HepG2 (cell line): ENCODE results near the gene ARHGAP30. TPM values are rescaled to one million over a fixed set of nuclear protein-coding genes. Genes with fewer than 3 reads are reported as not detected.

Experiments used
- ATF2 ChIP-seq: sonication (generic); formaldehyde crosslinking; IDR thresholded peaks from 2 replicates; pipeline ENCODE4 v1.4.0; 2020; ENCODE audit warnings: missing genetic modification reagents
- CREB1 ChIP-seq, 2 experiments: fragments of 450-650 bp in 1 of 2; IDR thresholded peaks; 2 replicates each; pipeline ENCODE4 v1.6.1; 2016 to 2017; ENCODE audit warnings: control low read depth in 1 of 2, mild to moderate bottlenecking in 1 of 2, missing compliant biosample characterization in 1 of 2, missing genetic modification characterization in 1 of 2
- HNF1B ChIP-seq: sonication (generic); formaldehyde crosslinking; IDR thresholded peaks from 2 replicates; pipeline ENCODE4 v1.5.1; 2020; ENCODE audit warnings: mild to moderate bottlenecking, moderate library complexity, missing genetic modification reagents
- NCOA1 ChIP-seq: sonication (generic); formaldehyde crosslinking; IDR thresholded peaks from 2 replicates; pipeline ENCODE4 v1.9.0; 2021; ENCODE audit warnings: missing genetic modification reagents
- NFRKB ChIP-seq: fragments of 450-650 bp; IDR thresholded peaks from 2 replicates; pipeline ENCODE4 v1.6.1; 2017
- PBX3 ChIP-seq: sonication (generic); formaldehyde crosslinking; IDR thresholded peaks from 2 replicates; pipeline ENCODE4 v1.8.1; 2023; ENCODE audit warnings: missing genetic modification reagents, inconsistent platforms, borderline replicate concordance
- POLR2A ChIP-seq, 2 experiments: IDR thresholded peaks; 2 replicates each; pipeline ENCODE4 v1.6.1; 2011; ENCODE audit warnings: low read depth in 2 of 2, low read length in 2 of 2, mild to moderate bottlenecking in 1 of 2, moderate library complexity in 1 of 2; ENCODE audit not compliant: insufficient read depth in 1 of 2
- SETDB1 ChIP-seq: sonication (generic); formaldehyde crosslinking; IDR thresholded peaks from 2 replicates; pipeline ENCODE4 v1.5.1; 2020; ENCODE audit warnings: missing genetic modification reagents, mild to moderate bottlenecking, borderline replicate concordance
- SNAPC2 ChIP-seq: sonication (generic); formaldehyde crosslinking; IDR thresholded peaks from 2 replicates; pipeline ENCODE4 v1.8.1; 2022; ENCODE audit warnings: mild to moderate bottlenecking, missing genetic modification reagents
- TP53 ChIP-seq: sonication (generic); formaldehyde crosslinking; conservative IDR thresholded peaks from 2 replicates; pipeline ENCODE4 v1.4.0; 2020; ENCODE audit warnings: missing genetic modification reagents
- YY1 ChIP-seq: IDR thresholded peaks from 2 replicates; pipeline ENCODE4 v1.6.1; 2011; ENCODE audit warnings: low read length, low read depth, moderate library complexity, mild to moderate bottlenecking; ENCODE audit not compliant: insufficient read depth, insufficient replicate concordance
- ZFP36L1 ChIP-seq: sonication (generic); formaldehyde crosslinking; IDR thresholded peaks from 2 replicates; pipeline ENCODE4 v1.8.0; 2022; ENCODE audit warnings: mild to moderate bottlenecking, missing genetic modification reagents, moderate library complexity
- ZNF235 ChIP-seq: sonication (generic); formaldehyde crosslinking; IDR thresholded peaks from 2 replicates; pipeline ENCODE4 v1.8.1; 2023; ENCODE audit warnings: mild to moderate bottlenecking, missing genetic modification reagents, borderline replicate concordance
- ZNF577 ChIP-seq: sonication (generic); formaldehyde crosslinking; IDR thresholded peaks from 2 replicates; pipeline ENCODE4 v1.4.0; 2020; ENCODE audit warnings: mild to moderate bottlenecking, low read depth, missing genetic modification reagents, borderline replicate concordance
- ZNF615 ChIP-seq: sonication (generic); formaldehyde crosslinking; IDR thresholded peaks from 2 replicates; pipeline ENCODE4 v1.5.0; 2020; ENCODE audit warnings: mild to moderate bottlenecking, missing genetic modification reagents, borderline replicate concordance
- ZSCAN25 ChIP-seq: sonication (generic); formaldehyde crosslinking; IDR thresholded peaks from 2 replicates; pipeline ENCODE4 v1.8.0; 2022; ENCODE audit warnings: mild to moderate bottlenecking, missing genetic modification reagents
- polyA plus RNA-seq, 8 experiments: library from polyadenylated mRNA; depleted of rRNA in 3 of 8; stranded (reverse) in 7 of 8; unstranded in 1 of 8; fragments of >200 nt; fragmentation: Illumina TruSeq in 4 of 8; extraction: Trizol in 4 of 8; gene quantifications; 2 replicates each; pipeline versions ENCODE4 v1.2.1 to v1.2.3, GENCODE V29; 2011 to 2016; ENCODE audit warnings: low read depth in 4 of 8, missing spikeins in 1 of 8, mixed read lengths in 1 of 8; ENCODE audit not compliant: insufficient read depth in 1 of 8
- total RNA-seq, 5 experiments: library from RNA; depleted of rRNA; stranded (reverse); fragments of >200 nt; fragmentation: Illumina TruSeq; extraction: Trizol; gene quantifications; 2 replicates each; pipeline ENCODE4 v1.2.3, GENCODE V29; 2016; ENCODE audit warnings: low read depth in 1 of 5
- TF ChIP-seq, protein P1 (sequence below): sonication (generic); formaldehyde crosslinking; IDR thresholded peaks from 2 replicates; pipeline ENCODE4 v1.8.1; 2023; ENCODE audit warnings: mild to moderate bottlenecking, moderate library complexity, missing genetic modification reagents
- TF ChIP-seq, protein P2 (sequence below): sonication (generic); IDR thresholded peaks from 2 replicates; pipeline ENCODE4 v1.6.1; 2016; ENCODE audit warnings: low read depth, borderline replicate concordance
- TF ChIP-seq, protein P3 (sequence below): sonication (generic); formaldehyde crosslinking; IDR thresholded peaks from 2 replicates; pipeline ENCODE4 v1.4.0; 2020; ENCODE audit warnings: mild to moderate bottlenecking, low read depth, missing genetic modification reagents

Gene ARHGAP30
- total and polyA plus RNA-seq, 2 of the 13 experiments (the other 11 are each of a cell fraction or from before 2014, with no cell fraction given), result 0.13 to 0.20 TPM

- TF ChIP-seq, protein P1, sequence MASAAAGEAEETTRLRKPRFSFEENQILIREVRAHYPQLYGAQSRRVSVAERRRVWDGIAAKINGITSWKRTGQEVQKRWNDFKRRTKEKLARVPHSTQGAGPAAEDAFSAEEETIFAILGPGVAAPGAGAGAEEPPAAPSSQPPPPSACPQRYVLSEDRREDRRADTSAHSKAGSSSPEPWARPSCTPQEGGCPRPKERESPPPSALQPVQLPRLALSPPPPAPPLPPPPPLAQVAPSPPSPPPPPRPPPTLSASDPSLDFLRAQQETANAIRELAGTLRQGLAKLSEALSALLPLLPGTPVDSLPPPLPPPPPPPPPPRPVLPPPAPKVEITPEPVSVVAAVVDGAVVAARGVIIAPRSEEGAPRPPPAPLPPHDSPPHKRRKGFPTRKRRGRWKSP (CRISPR knock-in tag), result peak; percentile 77; the same call in 1 of the 2 replicates
- TF ChIP-seq, protein P2, sequence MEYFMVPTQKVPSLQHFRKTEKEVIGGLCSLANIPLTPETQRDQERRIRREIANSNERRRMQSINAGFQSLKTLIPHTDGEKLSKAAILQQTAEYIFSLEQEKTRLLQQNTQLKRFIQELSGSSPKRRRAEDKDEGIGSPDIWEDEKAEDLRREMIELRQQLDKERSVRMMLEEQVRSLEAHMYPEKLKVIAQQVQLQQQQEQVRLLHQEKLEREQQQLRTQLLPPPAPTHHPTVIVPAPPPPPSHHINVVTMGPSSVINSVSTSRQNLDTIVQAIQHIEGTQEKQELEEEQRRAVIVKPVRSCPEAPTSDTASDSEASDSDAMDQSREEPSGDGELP, result peak; percentile 47; the same call in 1 of the 2 replicates
- no peak for TF ChIP-seq TP53 (CRISPR knock-in tag)
- peak; percentile 85; the same call in 1 of the 2 replicates for TF ChIP-seq SNAPC2 (CRISPR knock-in tag)
- TF ChIP-seq ZSCAN25 (CRISPR knock-in tag), result no peak
- TF ChIP-seq ZNF615 (CRISPR knock-in tag), result peak; percentile 63; the same call in 1 of the 2 replicates
- TF ChIP-seq HNF1B (CRISPR knock-in tag), result peak; percentile 75
- peak; percentile 95 for TF ChIP-seq NFRKB
- TF ChIP-seq YY1, result peak; percentile 99
- TF ChIP-seq PBX3 (CRISPR knock-in tag), result no peak
- no peak for TF ChIP-seq SETDB1 (CRISPR knock-in tag)
- TF ChIP-seq ATF2 (CRISPR knock-in tag), result peak; percentile 56; the same call in 1 of the 2 replicates
- peak; percentile 77 to 86 for TF ChIP-seq POLR2A (IDR thresholded peaks at IDR 0.05; ENCODE audit: insufficient read depth in 1 of 2, low read depth in 2 of 2, low read length in 2 of 2)
- TF ChIP-seq, protein P3, sequence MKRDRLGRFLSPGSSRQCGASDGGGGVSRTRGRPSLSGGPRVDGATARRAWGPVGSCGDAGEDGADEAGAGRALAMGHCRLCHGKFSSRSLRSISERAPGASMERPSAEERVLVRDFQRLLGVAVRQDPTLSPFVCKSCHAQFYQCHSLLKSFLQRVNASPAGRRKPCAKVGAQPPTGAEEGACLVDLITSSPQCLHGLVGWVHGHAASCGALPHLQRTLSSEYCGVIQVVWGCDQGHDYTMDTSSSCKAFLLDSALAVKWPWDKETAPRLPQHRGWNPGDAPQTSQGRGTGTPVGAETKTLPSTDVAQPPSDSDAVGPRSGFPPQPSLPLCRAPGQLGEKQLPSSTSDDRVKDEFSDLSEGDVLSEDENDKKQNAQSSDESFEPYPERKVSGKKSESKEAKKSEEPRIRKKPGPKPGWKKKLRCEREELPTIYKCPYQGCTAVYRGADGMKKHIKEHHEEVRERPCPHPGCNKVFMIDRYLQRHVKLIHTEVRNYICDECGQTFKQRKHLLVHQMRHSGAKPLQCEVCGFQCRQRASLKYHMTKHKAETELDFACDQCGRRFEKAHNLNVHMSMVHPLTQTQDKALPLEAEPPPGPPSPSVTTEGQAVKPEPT (CRISPR knock-in tag), result peak; percentile 78; the same call in 1 of the 2 replicates
- TF ChIP-seq ZNF235 (CRISPR knock-in tag), result 0 out of 2 replicates have a peak, but pooled peaks have one; percentile 30
- TF ChIP-seq NCOA1, result peak; percentile 41; the same call in 1 of the 2 replicates
- no peak for TF ChIP-seq ZFP36L1 (CRISPR knock-in tag)
- peak; percentile 45 for TF ChIP-seq CREB1 (IDR thresholded peaks at IDR 0.05)
- TF ChIP-seq CREB1 (CRISPR knock-in tag; IDR thresholded peaks at IDR 0.05), result peak; percentile 94
- TF ChIP-seq ZNF577 (CRISPR knock-in tag), result no peak
Measured at GRCh38 chr1:161045736-161046604, 23.7 kb downstream of the ARHGAP30 start, which contains the start of gene USF1 (continued).
